GM21737 (cell line): ENCODE data around the gene PIP4K2A.

ENCODE experiments used
- ATAC-seq: cut with Tn5 transposase; IDR thresholded peaks from one replicate; pipeline ENCODE4 v1.9.1; 2021; ENCODE audit warnings: mild to moderate bottlenecking, moderate library complexity; ENCODE audit not compliant: unreplicated experiment

The PIP4K2A gene

GRCh38 chr10:22670788-22671187 lies 43.6 kb downstream of the PIP4K2A start:
- ATAC-seq, result no peak

GRCh38 chr10:22669163-22669711 lies 45.1 kb downstream of the PIP4K2A start:
- no peak for ATAC-seq

GRCh38 chr10:22667093-22667480 lies 47.3 kb downstream of the PIP4K2A start:
- ATAC-seq, result no peak

- ATAC-seq, result peak; percentile 81
Observed at GRCh38 chr10:22666287-22667092, 47.9 kb downstream of the PIP4K2A start.

GRCh38 chr10:22665329-22665728 lies 49.0 kb downstream of the PIP4K2A start:
- ATAC-seq, result no peak

GRCh38 chr10:22662733-22663330 lies 51.5 kb downstream of the PIP4K2A start:
- no peak for ATAC-seq

GRCh38 chr10:22659866-22660265 lies 54.5 kb downstream of the PIP4K2A start:
- ATAC-seq, result no peak

- no peak for ATAC-seq
Observed at GRCh38 chr10:22658745-22659410, 55.5 kb downstream of the PIP4K2A start.

- no peak for ATAC-seq
Observed at GRCh38 chr10:22657566-22658225, 56.7 kb downstream of the PIP4K2A start.

- ATAC-seq, result no peak
Observed at GRCh38 chr10:22657024-22657423, 57.4 kb downstream of the PIP4K2A start.

GRCh38 chr10:22656036-22656435 lies 58.3 kb downstream of the PIP4K2A start:
- no peak for ATAC-seq

- no peak for ATAC-seq
Observed at GRCh38 chr10:22655312-22655981, 58.9 kb downstream of the PIP4K2A start.

- ATAC-seq, result no peak
Observed at GRCh38 chr10:22652988-22653481, 61.3 kb downstream of the PIP4K2A start.

- ATAC-seq, result no peak
Observed at GRCh38 chr10:22651276-22651980, 63.0 kb downstream of the PIP4K2A start.

GRCh38 chr10:22649994-22650393 lies 64.4 kb downstream of the PIP4K2A start:
- no peak for ATAC-seq

- ATAC-seq, result no peak
Observed at GRCh38 chr10:22649390-22649841, 65.0 kb downstream of the PIP4K2A start.

- peak; percentile 48 for ATAC-seq
Observed at GRCh38 chr10:22648547-22648961, 65.8 kb downstream of the PIP4K2A start.

- ATAC-seq, result no peak
Observed at GRCh38 chr10:22647244-22647643, 67.1 kb downstream of the PIP4K2A start.

GRCh38 chr10:22646388-22646853 lies 68.0 kb downstream of the PIP4K2A start:
- ATAC-seq, result peak; percentile 41
